Pancreas (tissue), 10 donors: ENCODE data around the gene MAD1L1. TPM values are rescaled to one million over a fixed set of nuclear protein-coding genes. Genes with fewer than 3 reads are reported as not detected.

Experiments used
- ATAC-seq, 4 donors: fragments of 200-7000 bp; cut with Tn5 transposase; one replicate each; pipeline versions ENCODE4 v1.8.0 to v1.9.1; 2020; ENCODE audit warnings: mild to moderate bottlenecking in 4 of 4, moderate library complexity in 4 of 4
- DNase-seq, 6 donors: peaks; one replicate each; pipeline ENCODE4 v3.0.0-alpha.2; 2020
- FAIRE-seq: peaks from 2 replicates; lab custom pipeline; 2012; peaks lifted over from hg19 to GRCh38; lab: Jason Lieb, UNC
- H3K27ac ChIP-seq, 4 donors: fragments of 200-600 bp; sonication (generic); 1 replicate in 3 of 4; 2 replicates in 1 of 4; pipeline versions ENCODE4 v1.5.0 to v1.8.0; 2020
- H3K27me3 ChIP-seq, 4 donors: fragments of 200-600 bp; one replicate each; pipeline ENCODE4 v1.8.0; 2021
- H3K36me3 ChIP-seq, 3 donors: fragments of 200-600 bp; sonication (generic) in 1 of 3; one replicate each; pipeline versions ENCODE4 v1.5.0 to v1.8.0; 2020 to 2021
- H3K4me1 ChIP-seq, 3 donors: fragments of 200-600 bp; one replicate each; pipeline ENCODE4 v1.8.0; 2021
- H3K4me3 ChIP-seq, 4 donors: fragments of 200-600 bp; sonication (generic) in 2 of 4; one replicate each; pipeline versions ENCODE4 v1.5.0 to v1.8.0; 2020 to 2021
- H3K9me3 ChIP-seq, 4 donors: fragments of 200-600 bp; one replicate each; pipeline ENCODE4 v1.8.0; 2021
- CTCF ChIP-seq, 4 donors: fragments of 200-600 bp; sonication (generic) in 3 of 4; IDR thresholded peaks; one replicate each; pipeline versions ENCODE4 v1.5.0 to v1.8.0; 2021; ENCODE audit warnings: antibody characterized with exemption in 4 of 4
- WGBS, 2 donors: extraction: QIAGEN DNeasy Blood & Tissue Kit; methylation state at CpG; one replicate each; pipeline ENCODE4 v1.1.7; 2013; 5-methylcytosine and 5-hydroxymethylcytosine counted together
- intact Hi-C, 3 donors: fragments of 100-400 bp; cut with DNase I; formaldehyde crosslinking; loops; one replicate each; pipeline versions ENCODE4 v1.11.1 to v1.14.2; 2022
- polyA plus RNA-seq, 2 donors: library from polyadenylated mRNA; stranded (reverse); fragments of 200-250 nt; gene quantifications; one replicate each; pipeline ENCODE4 v1.2.3, GENCODE V29; 2013
- total RNA-seq, 6 donors: library from RNA; stranded (reverse); fragmentation: NEBNext Ultra II Directional in 4 of 6; extraction: Animal tissue kit (Norgen Biotek cat#: 25700) in 4 of 6; gene quantifications; one replicate each; pipeline versions ENCODE4 v1.2.1 to v1.2.4, GENCODE V29; 2021 to 2023
- donor health status: healthy with polysubstance abuse.
- donor health status: DM: no; HTN: no; CAD: no; lungs with moderate emphysema.
- donor health status: DM: no; HTN: no; CAD: no.
- donor health status: control.
- donor health status: control.
- donor health status: Bipolar disorder and iron deficiency.
- donor health status: DM: yes; HTN: yes; CAD: no.
- donor health status: DM: no; HTN: no; CAD: no.
- donor health status: DM: no; HTN: no; CAD: no.
- donor health status: DM: yes; HTN: yes; CAD: no.

MAD1L1 gene
- total and polyA plus RNA-seq, 8 donors = 9.8 to 28.2 (median 11.9) TPM

- Histone ChIP-seq H3K4me1 (no peaks in the 10 kb centered on the region), H3K27ac (no peak overlapping the region), H3K9me3 (no peaks in the 10 kb centered on the region), H3K4me3 (no peak overlapping the region), H3K27me3 (no peaks in the 10 kb centered on the region), H3K36me3 (peaks cover 0 to 1% (median 0%) of the 10 kb centered on the region in 3 donors)
- intact Hi-C loops = no loop called here
- FAIRE-seq = no peak
- ATAC-seq = no peak
- TF ChIP-seq CTCF (IDR thresholded peaks at IDR 0.05) = no peak
- no peak for DNase-seq
- WGBS, 2 donors = 94 to 96% methylated on average over 49 of the region's 49 CpGs
Observed at GRCh38 chr7:2114926-2115759, 117.6 kb downstream of the MAD1L1 start.

GRCh38 chr7:2114052-2114451 lies 118.7 kb downstream of the MAD1L1 start:
- intact Hi-C loops = no loop called here
- Histone ChIP-seq H3K27ac (no peak overlapping the region), H3K4me3 (no peak overlapping the region), H3K9me3 (no peaks in the 10 kb centered on the region), H3K36me3 (peaks cover 0 to 3% (median 0%) of the 10 kb centered on the region in 3 donors), H3K27me3 (no peaks in the 10 kb centered on the region), H3K4me1 (no peaks in the 10 kb centered on the region)
- no peak for ATAC-seq
- 93% methylated on average over 14 of the region's 14 CpGs for WGBS, 2 donors
- no peak for DNase-seq
- no peak for TF ChIP-seq CTCF (IDR thresholded peaks at IDR 0.05)
- FAIRE-seq = no peak

- no peak for ATAC-seq
- H3K4me1 ChIP-seq = no peaks in the 10 kb centered on the region
- no peak overlapping the region for H3K4me3 ChIP-seq
- 86 to 88% methylated on average over 31 of the region's 31 CpGs for WGBS, 2 donors
- no peak overlapping the region for H3K27ac ChIP-seq
- H3K27me3 ChIP-seq = no peaks in the 10 kb centered on the region
- no peak for DNase-seq
- H3K36me3 ChIP-seq = peaks cover 0 to 3% (median 0%) of the 10 kb centered on the region in 3 donors
- no peak for TF ChIP-seq CTCF (IDR thresholded peaks at IDR 0.05)
- FAIRE-seq = no peak
- intact Hi-C loops = no loop called here
- no peaks in the 10 kb centered on the region for H3K9me3 ChIP-seq
Observed at GRCh38 chr7:2112261-2113198, 120.2 kb downstream of the MAD1L1 start.

GRCh38 chr7:2111568-2111967 lies 121.2 kb downstream of the MAD1L1 start:
- intact Hi-C loops = no loop called here
- 94 to 98% methylated on average over 13 of the region's 13 CpGs for WGBS, 2 donors

More at GRCh38 chr7:2111568-2111967, 121.2 kb downstream of the MAD1L1 start:
- ATAC-seq (no peak), DNase-seq (no peak), FAIRE-seq (no peak)
- H3K4me3 ChIP-seq = no peak overlapping the region
- H3K36me3 ChIP-seq = peaks cover 0 to 3% (median 0%) of the 10 kb centered on the region in 3 donors
- no peak overlapping the region for H3K27ac ChIP-seq
- H3K4me1 ChIP-seq = no peaks in the 10 kb centered on the region
- H3K9me3 ChIP-seq = no peaks in the 10 kb centered on the region
- no peak for TF ChIP-seq CTCF (IDR thresholded peaks at IDR 0.05)
- H3K27me3 ChIP-seq = no peaks in the 10 kb centered on the region
